Stimulated activated CD4-positive, alpha-beta T cell treated with anti-CD3 and anti-CD28 coated beads, Interleukin-15, amount 100 ng/mL, for 24 hours (primary cell): ENCODE data around the gene ARHGAP18.

ENCODE experiments used
- DNase-seq: peaks from one replicate; pipeline ENCODE4 v3.0.0-alpha.2; 2020

The ARHGAP18 gene

DNA sequence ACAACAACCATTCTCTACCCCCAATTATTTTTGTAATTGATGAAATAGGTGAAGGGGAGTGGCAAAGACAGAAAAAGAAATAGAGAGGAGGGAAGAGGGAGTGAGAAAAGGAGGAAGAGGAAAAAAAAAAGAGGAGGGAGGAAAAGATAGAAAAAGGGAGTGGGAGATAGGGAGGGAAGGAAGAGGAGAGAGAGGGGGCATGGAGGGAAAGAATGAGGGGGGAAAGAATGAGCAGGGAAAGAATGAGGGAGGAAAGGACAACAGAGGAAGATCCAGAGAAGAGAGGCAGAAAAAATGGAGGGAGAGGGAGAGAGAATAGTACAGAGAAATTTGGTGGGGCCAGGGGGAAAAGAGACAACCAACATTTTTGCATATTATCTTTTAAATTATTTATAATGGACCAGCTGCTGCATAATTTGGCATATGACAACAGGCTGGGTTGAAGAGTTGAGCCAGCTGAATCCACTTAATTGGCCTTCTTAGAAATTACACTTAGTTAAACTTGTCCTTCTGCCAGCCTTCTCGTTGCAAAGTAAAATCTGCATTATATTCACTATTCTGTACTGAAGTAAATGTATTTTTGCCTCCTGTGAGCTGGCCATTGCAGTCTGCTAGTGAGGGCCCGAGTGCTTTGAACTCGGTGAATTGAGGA is 101.0 kb downstream of the ARHGAP18 start:
- DNase-seq = no peak

- DNase-seq = no peak
Measured at GRCh38 chr6:129607581-129608186, 102.3 kb downstream of the ARHGAP18 start.

- peak; percentile 16 for DNase-seq
Measured at GRCh38 chr6:129606664-129607063, 103.3 kb downstream of the ARHGAP18 start.

- DNase-seq = no peak
Measured at GRCh38 chr6:129605967-129606366, 104.0 kb downstream of the ARHGAP18 start.

DNA sequence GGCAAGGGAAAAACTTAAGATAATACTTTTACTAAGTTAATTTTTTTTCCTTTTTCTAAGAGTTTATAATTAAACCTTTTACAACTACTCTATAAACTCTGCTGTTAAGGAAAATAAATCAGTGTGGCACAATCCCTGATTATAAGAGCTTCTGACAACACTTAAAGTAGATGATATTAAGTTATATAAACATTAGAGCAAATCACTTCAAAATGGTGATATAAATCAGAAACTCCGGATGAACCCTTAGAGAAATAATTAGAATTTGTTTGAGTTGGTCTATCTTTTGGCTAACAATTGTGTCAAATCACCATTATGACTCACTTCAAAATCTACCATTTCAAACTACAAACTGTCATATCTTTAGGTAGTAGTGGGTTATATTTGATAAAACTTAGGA is 104.9 kb downstream of the ARHGAP18 start:
- DNase-seq = no peak

DNA sequence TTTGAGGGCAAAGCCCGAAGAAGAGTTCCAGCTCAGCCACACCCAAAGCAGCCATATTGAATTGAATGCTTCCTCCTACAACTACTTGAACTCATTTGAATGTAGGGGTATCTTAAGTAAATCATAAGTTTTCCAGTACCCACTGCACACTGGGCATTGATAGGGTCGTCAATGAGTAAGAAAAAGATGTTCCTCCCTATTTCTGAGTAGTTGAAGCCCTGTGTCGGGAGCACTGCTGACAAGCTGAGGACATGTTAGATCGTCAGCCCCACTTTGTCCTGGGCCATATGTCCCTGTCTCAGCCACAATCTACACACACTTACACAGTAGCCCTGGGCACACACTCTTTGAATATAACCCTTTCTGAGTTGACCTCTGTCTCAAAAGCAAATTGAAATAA is 105.7 kb downstream of the ARHGAP18 start:
- no peak for DNase-seq

DNA sequence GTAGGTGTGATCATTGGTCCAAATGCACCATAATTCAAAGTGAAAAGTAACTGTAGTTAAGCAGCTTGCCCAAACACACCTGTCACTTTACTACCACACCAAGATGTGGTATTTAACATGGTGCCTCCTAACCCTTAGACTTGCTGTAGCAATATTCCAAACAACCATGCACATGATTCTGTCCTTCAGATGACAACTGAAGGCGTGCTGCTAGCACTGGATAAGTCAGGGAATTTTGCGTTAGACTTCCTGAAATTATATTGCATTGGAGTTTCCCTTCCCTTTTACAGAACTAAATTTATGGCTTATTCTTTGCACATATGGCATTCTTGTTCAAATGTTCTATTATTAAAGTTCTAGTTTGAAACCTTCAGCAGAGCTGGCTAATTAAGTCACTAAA is 106.2 kb downstream of the ARHGAP18 start:
- DNase-seq = no peak

- DNase-seq = no peak
Measured at GRCh38 chr6:129601323-129601722, 108.7 kb downstream of the ARHGAP18 start.

DNA sequence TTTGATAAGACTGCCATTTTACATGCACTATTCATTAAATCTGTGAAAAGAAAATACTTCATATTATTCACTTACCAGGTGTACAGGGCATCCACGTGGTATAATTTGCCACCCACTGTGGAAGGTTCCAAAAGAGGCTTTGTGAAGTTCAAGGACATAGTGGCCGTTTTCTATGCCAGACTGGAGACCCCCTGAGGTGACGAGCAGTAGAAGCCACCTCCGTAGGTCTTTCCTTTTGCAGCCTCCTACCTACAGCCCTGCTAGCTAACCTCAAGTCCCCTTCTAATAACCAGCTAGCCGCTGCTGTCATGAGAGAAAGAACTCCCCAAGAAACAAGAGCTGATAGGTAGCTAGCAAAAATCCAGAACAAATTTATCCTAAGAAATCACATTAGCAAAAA is 110.5 kb downstream of the ARHGAP18 start:
- DNase-seq = no peak

DNA sequence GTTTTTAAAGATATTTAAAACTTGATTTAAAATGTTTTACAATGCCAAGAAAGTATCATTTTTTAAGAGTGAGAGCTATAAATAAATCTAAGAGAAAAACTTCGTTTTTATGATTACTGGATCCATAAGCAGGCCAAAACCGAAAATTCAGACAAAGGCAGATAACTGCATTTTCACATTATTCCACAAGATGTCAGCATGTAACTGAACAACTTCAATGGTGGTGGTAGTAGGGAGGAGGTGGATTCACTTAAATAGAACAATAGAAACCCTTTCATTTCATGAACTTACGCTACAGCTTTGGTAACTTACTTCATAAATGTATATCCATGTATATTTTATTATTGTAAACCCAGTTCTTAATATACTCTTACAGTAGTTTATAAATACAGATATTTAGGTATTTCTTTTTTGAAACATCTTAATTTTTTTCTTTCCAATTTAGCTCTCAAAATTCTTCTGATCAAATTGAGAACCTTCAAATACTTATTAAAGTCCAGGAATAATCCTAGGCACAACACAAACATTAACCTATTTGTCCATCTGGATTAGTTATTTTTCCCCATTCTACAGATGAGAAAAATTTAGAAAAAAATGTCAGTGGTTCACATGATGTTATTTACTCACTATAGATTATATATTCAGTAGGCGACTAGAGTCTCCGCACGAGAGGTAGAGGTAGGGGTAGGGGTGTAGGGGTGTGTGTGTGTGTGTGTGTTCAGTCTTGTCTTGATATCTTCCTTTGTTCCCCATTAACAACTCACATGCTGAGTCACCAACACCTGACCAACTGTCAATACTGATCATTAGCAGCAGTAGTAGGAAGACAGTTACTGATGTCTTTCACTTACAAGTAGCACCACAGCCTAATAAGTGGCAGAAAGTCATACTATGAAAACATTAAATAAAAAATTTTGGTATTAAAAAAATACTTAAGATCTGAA is 111.5 kb downstream of the ARHGAP18 start:
- no peak for DNase-seq

- DNase-seq = no peak
Measured at GRCh38 chr6:129597023-129597713, 112.8 kb downstream of the ARHGAP18 start.

GRCh38 chr6:129596522-129596921 is 113.5 kb downstream of the ARHGAP18 start:
- no peak for DNase-seq

GRCh38 chr6:129593233-129593564 is 116.8 kb downstream of the ARHGAP18 start:
- DNase-seq = no peak

DNA sequence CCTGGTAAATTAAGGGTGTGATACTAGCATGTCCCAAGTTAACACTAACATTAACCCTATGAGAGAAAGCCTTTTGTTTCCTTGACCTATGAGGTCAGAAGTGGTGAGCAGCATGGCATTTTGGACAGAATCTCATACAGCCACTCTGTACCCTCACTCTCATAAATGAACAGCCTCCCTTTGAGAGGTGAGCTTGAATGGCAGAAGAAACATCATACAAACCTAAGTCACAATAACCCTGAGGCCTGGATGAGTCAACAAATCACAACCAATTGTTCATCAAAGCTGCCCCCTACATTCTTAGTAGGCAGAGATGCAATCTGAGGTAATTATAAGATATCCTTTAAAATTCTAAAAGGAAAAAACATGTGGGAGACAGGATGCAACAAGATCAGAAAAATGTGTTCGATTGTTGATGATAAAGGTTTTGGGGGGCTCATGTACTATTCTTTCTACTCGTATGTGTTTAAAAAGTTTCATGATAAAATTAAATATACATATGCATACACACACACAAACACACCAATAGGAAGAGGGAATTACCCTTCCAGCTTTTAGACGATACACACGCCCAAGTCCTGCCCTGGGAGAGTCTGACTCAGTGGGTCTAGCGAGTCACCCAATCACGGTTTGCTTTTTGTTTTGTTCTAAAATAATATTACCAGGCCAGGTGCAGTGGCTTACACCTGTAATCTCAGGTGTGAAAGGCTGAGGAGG is 117.3 kb downstream of the ARHGAP18 start:
- peak; percentile 24 for DNase-seq

GRCh38 chr6:129590408-129591022 is 119.5 kb downstream of the ARHGAP18 start:
- no peak for DNase-seq

GRCh38 chr6:129586815-129587214 is 123.2 kb downstream of the ARHGAP18 start:
- DNase-seq = no peak

DNA sequence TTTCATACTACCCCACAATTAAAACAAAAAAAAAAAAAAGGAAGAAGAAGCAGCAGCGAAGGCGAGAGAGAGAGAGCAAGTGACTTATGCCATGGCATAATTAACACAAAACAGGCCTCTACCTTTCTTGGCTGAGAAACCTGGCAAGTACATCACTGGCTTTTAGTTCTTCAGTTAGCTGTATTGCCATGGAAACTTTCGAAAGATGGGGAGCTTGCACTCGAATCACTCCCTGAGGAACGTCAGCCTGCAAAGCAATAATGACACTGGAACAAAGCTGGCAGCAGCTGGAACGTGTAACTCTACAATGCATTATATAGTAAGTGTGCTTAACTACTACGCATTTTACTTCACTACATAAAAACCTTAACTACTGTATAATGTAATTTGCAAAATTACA is 126.1 kb downstream of the ARHGAP18 start:
- no peak for DNase-seq

DNA sequence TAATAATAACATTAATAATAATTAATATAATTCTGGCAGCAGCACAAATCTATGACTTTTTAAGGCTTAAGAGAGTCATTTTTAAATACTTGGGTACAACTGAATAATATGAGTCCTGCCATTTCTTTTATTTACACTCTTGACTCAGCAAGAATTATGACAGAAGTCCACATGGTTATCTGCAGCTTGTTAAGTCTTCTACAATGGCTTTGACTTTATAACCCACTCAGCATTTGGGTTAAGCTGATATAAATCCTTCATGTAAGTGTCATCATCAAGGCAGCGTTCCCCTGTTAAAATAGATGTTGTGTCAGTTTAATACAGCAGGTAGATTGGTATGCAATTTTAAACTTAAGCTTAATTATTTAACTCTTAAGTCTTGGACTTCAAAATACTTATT is 131.7 kb downstream of the ARHGAP18 start:
- DNase-seq = no peak

- no peak for DNase-seq
Measured at GRCh38 chr6:129577691-129578090, 132.3 kb downstream of the ARHGAP18 start.

GRCh38 chr6:129576456-129576855 is 133.5 kb downstream of the ARHGAP18 start:
- DNase-seq = no peak

DNA sequence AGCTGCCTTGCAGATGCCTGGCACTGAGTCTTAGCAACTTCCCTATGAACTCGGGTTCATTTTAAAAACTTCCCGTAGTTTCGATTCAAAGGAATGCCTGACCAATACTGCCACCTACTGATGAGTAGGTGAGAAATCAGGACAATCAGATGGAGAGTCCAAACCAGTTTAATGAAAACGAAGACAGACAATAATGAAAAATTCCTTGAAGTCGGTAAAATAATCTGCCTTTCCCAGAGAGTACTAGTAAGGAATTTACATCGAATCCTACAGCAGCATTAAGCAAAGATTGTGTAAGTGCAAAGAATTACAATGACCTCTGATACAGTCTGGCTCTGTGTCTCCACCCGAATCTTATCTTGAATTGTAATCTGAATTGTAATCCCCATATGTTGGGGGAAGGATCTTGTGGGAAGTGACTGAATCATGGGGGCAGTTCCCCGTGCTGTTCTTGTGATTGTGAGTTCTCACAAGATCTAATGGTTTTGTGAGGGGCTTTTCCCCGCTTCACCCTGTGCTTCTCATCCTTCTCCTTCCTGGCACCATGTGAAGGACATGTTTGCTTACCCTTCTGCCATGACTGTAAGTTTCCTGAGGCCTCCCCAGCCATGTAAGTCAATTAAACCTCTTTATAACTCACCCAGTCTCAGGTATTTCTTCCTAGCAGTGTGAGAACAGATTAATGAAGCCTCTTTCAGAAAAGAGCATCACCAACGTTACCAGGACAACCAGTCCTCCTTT is 134.4 kb downstream of the ARHGAP18 start:
- DNase-seq = no peak
